HG03045 (cell line): ENCODE data around the gene BFSP2.

ENCODE experiments used
- ATAC-seq: cut with Tn5 transposase; IDR thresholded peaks from one replicate; pipeline ENCODE4 v1.9.1; 2021; ENCODE audit warnings: mild to moderate bottlenecking, moderate library complexity; ENCODE audit not compliant: unreplicated experiment

BFSP2 gene, protein sequence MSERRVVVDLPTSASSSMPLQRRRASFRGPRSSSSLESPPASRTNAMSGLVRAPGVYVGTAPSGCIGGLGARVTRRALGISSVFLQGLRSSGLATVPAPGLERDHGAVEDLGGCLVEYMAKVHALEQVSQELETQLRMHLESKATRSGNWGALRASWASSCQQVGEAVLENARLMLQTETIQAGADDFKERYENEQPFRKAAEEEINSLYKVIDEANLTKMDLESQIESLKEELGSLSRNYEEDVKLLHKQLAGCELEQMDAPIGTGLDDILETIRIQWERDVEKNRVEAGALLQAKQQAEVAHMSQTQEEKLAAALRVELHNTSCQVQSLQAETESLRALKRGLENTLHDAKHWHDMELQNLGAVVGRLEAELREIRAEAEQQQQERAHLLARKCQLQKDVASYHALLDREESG

DNA sequence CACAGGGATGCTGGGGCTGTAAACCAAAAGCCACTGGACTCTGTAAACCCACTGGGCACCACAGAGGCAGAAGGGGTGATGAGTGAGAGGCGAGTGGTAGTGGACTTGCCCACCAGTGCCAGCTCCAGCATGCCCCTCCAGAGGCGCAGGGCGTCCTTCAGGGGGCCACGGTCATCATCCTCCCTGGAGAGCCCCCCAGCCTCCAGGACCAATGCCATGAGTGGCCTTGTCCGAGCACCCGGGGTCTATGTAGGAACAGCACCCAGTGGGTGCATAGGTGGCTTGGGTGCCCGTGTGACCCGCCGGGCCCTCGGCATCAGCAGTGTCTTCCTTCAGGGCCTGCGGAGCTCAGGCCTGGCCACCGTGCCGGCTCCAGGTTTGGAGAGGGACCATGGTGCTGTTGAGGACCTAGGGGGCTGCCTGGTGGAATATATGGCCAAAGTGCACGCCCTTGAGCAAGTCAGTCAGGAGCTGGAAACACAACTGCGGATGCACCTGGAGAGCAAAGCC, at the start of gene BFSP2:
BFSP2 (plus strand) TSS at position 51 of the 510 bp plus-strand sequence; CDS start at position 79, 28 bp downstream.
- no peak for ATAC-seq

DNA sequence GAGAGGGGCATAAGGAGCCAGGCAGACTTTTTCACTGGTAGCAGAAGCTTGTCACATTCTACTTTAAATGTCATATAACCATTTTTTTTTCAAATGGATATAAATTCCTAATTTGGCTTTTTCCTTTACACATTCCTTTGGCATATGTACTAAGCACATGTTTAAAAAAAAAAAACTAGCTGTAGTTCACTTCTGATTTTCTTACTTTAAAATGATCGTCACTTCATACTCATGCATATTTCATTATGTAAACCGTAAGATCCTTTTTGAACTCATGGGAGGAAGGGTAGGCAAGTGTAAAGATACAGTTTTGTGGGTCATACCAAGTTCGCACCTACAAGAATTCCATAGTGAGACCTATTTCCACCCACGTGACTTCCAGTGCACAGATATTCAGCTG, 45.1 kb upstream of the BFSP2 start:
- no peak for ATAC-seq

DNA sequence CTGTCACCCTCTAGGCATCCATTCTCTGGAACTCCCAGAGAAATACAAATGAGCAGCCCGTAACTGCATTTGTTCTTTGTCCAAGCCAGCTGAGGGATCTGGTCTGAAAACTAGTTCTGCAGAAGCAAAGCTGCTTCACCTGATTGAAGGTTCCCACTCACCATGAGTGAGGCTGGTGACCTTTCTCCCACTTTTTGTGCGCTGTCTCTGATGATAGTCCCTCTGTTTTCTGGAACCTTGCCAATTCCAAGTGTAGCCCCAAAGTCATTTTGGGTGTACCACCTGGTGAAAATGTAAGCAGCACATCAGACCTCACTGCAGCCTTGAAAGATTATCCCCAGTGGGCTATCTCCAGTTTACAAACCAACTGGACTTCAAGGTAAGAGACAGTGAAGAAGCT, 39.4 kb upstream of the BFSP2 start:
- no peak for ATAC-seq

DNA sequence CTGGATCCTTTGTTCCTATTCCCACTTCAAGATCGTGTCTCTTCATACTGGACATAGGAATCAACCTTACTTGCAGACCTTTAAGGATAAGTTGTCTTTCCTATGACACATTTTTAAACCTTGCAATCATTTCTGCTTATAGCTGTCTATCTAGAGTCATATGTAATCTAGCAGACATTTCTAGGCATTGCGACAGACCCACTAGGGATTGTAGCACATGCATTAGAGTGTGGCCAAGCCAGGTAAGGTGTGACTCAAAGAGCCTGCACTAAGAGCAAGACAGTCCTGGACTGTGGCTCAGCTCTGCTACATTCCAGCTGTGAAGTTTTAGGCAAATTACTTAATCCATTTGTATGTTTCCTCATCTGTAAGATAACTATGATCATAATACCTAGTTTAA, 38.8 kb upstream of the BFSP2 start:
- ATAC-seq = no peak

DNA sequence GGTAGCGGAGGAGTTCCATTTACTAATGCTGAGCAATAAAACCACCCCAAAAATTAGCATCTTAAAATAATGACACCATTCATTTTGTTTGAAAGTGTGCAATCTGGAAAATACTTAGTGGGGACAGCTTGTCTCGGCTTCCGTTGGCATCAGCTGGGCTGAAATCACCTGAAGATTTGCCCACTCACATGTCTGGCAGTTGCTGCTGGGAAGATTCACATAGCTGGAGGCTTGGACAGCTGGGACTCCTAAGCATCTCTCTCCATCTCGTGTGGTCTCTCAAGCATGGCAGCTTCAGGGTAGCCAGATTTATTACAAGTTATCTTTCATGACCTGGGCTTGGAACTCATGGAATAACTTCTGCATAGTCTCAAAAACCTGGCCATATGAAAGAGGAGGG, 38.4 kb upstream of the BFSP2 start:
- ATAC-seq = no peak

DNA sequence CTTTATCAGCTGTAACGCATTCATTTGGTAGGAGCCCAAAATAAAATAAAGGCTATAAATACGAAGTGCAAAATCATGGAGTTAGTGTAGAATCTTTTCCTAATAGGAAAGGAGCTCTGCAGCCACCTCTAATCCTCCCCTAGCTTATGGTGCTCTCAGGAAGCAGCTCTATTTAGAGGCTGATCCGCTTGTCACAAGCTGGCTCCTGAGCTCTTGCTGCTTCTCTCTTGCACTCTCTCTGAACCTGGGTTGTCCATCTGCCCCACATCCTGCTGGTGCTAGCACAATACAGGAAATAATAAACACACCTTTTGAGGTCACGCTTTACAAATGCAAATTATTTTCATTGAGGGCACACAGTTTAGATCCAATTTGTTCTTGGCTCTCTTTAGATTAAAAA, 37.3 kb upstream of the BFSP2 start:
- no peak for ATAC-seq

DNA sequence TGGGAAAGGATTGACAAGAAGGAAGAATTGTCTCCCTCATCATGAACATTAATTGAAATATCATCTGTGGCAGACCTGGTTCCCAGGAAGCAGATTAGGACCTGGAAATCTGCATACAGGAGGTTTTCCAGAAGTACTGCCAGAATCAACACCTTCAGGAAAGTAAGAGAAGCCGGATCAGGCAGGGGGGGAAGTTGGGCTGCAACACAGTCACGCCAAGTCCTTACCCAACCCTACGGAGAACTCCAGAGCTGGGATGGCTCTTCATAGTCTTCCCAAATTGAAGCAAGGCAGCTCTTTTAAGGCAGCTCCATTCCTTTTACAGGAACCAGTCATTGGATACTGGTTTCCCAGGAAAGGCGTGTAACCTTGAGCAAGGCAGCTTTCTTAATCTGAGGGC, 35.2 kb upstream of the BFSP2 start:
- ATAC-seq = no peak

DNA sequence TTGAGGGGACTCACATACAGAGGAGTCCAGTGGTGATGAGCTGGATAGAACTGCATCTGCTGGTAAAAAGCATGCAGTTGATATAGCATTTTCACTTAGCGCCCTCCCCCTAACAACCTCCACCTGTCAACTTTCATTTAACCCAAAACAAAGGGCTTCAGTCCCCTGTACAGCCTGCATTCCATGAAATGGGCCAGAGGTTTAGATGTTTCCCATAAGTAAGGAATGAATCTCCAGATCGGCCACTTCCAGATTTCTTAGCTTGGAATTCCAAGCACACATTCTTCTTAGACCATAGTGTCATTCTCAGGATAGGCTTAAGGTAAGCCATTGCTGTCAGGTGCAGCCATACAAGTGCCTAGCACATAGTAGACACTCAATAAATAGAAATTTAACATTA, 32.9 kb upstream of the BFSP2 start:
- ATAC-seq = no peak

DNA sequence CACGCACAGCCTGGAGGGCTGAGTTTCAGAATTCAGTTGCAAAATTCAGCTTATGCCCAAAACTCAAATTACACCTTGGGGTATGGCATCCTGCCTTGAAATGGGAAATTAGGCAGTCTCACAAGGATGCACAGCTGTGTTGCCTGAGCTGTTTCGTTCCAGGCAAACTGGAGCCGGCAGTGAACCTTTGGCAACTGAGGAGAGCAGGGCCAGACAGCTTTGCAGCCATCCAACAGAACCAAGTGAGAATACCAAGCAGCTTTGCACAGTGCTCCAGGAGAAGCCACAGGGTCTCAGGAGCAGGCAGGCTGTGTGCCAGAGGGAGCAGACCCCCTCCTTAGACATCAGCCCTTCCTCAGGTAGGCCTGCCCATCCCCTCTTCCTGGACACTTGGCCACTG, 32.5 kb upstream of the BFSP2 start:
- ATAC-seq = no peak

DNA sequence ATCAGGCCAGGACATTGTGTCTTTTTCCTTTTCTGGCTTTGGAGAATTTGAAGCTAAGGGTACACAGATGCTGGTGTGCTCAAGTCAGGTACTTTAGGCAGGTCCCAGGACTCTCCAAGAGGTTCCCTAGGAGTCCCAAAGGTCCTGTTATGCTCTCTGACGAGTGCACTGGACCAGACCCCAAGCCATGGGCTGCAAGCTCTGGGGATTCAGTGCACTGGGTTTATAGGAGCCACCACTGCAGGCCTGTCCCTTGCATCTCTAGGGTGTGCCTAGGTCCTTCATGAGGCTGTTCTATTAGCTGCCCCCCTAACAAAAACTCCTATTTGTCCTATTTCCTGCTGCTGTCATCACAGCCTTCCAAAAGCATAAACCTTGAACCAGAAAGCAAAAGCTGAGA, 31.9 kb upstream of the BFSP2 start:
- no peak for ATAC-seq

DNA sequence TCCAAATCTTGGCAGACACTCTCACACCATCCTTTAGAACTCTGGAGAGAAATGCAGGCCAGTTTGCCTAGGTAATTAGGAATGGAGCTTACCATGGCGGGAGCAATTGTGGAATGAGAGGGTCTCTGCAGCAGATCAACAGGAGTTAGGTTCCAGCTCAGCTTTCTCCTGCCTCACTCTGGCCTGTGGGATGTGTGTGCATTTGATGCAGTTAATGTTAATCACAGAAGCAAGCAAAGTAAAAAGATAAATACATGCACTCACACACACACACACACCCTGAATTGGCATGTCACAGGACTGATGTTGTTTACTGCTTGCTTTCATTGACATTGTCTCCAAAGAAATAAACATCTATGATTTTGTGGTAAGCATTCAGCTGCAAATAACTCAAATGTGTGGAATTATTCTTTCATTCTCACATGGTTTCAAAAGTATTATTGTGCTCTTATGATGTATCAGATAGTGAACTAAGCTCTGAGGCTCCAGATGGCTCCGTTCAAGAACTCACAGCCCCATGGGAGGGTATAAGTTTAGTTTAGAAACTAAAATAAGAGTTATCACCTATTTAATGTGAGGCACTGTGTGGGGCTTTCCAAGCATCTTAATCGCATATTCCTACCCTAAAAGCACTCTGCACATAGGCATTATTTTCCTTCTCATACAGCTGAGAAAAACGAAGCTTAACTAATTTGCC, 31.3 kb upstream of the BFSP2 start:
- no peak for ATAC-seq

DNA sequence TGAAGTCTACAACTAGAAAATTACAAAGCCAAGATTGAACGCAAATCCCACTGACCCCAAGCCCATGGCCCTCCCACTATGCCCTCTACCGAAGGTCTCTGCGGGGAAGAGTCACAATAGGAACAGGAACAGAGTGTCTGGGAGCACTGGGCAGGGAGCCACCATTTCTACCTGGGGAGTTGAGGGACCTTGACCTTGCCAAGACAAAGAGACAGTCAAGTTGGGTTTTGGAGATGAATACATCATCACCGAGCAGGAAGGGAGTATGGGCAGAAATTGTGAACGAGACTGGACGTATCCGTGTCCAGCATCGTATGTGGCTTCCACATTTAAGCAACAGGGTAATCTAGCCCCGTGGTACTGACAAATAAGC, 30.8 kb upstream of the BFSP2 start:
- no peak for ATAC-seq

DNA sequence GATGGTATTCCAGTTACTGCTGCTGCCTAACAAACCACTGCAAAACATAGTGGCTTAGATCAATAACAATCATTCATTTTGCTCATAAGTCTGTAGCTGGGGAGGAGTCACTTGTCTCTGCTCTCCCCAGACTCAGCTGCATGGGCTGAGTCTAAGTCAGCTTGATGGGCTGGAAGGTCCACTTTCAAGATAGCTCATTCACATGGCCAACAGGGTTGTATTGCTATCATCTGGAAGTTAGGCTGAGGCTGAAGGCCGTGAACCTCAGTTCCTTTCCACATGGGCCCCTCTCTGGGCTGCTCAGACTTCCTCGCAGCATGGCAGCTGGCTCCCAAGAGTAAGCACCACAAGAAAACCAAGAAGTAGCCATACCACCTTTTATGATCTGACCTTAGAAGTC, 28.7 kb upstream of the BFSP2 start:
- no peak for ATAC-seq

DNA sequence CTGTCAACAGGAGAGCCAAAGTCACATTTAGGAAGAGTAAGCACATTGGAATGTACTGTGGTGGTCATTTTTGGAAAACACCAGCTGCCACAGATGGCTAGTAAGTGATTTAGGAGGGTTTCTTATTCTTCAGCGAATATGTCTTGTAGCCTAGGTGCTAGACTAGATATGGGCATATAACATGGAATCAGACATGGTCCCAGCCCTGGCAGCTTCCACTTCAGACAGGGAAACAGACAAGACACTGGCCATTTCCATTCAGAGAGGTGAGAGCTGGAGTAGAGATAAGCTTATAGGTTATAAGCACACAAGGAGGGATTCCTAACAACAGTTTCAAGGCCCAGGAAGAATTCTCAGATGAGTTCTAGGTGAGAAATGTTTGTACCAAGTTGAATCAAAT, 28.2 kb upstream of the BFSP2 start:
- no peak for ATAC-seq

DNA sequence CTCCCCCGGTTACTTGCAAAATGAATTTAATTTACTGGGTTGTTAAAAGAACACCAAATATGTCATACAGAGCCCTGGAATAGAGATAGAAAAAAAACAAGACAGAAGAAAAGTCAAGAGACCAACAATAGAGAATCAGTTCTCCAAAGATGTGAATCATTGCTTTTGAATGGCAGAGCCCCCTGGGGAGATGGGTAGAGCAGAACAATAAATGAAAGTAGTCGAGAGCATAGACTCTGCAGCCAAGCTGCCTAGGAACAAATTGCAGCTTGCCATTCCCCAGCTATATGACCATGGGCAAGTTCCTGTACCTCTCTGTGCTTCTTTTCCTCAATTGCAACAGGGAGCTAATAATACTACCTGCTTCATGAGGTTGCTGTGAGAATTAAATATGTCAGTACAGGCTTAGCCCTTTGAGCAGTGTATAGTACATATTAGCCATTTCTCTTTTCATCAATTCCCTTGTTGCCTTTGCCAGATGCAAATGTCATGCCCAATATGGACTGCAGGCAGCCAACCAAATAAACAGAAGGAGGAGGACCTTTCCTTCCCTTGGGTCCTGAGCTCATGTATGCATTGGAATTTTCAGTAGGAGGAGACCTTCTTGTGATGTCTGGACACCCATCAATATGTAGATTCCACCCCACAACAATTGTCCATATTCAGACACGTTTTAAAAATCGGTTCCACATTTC, 25.0 kb upstream of the BFSP2 start:
- no peak for ATAC-seq

DNA sequence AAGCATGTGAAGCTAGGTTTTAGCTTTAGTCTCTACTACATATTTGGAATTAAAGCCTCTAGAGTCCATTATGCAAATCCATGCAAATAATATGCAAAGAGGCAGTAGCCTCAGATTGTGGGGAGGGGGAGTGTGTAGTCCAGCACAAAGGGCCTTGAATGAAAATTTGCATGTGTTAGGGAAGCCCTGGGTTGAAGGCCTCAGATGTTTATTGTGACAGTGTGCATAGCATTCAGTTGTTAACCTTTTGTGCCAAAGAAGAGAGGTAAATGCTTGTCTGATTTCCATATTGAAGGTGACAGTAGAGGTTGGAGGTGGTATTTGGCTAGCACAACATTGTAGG, 24.5 kb upstream of the BFSP2 start:
- ATAC-seq = no peak

DNA sequence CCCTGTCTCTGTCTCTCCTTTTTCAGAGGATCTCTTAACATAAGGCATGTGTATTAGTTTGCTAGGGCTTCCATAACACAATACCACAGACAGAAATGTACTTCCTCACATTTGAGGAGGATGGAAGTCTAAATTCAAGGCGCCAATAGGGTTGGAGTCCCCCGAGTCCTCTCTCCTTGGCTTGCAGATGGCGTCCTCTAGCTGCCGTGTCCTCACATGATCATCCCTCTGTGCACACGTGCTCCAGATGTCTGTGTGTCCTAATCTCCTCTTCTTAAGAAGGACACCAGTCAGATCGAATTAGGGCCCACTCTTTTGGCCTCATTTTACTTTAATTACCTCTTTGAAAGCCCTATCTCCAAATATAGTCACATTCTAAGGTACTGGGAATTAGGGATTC, 23.0 kb upstream of the BFSP2 start:
- ATAC-seq = no peak

DNA sequence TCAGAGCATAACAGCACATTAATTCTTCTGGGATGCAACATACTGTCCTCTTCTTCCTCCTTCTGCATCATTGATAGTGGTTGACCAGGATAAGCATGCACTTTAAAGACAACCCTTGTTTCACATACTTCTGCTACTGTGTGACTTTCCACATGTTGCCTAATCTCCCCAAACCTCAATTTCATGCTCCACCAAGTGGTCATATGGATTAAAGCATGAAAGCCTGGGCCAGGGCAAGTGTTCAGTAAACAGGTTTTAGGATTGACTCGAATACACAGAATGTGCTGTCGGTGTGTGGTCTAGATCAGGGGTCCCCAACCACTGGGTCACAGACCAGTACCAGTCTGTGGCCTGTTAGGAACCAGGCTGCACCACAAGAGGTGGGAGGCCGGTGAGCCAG, 22.5 kb upstream of the BFSP2 start:
- no peak for ATAC-seq

DNA sequence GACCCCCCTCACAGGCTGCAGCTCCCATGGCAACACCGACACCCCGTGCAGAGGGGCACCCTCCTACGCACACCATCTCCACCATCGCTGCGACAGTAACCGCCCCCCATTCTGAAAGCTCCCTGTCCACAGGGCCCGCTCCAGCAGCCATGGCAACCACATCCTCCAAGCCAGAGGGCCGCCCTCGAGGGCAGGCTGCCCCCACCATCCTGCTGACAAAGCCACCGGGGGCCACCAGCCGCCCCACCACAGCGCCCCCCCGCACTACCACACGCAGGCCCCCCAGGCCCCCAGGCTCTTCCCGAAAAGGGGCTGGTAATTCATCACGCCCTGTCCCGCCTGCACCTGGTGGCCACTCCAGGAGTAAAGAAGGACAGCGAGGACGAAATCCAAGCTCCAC, 19.9 kb upstream of the BFSP2 start:
- no peak for ATAC-seq

DNA sequence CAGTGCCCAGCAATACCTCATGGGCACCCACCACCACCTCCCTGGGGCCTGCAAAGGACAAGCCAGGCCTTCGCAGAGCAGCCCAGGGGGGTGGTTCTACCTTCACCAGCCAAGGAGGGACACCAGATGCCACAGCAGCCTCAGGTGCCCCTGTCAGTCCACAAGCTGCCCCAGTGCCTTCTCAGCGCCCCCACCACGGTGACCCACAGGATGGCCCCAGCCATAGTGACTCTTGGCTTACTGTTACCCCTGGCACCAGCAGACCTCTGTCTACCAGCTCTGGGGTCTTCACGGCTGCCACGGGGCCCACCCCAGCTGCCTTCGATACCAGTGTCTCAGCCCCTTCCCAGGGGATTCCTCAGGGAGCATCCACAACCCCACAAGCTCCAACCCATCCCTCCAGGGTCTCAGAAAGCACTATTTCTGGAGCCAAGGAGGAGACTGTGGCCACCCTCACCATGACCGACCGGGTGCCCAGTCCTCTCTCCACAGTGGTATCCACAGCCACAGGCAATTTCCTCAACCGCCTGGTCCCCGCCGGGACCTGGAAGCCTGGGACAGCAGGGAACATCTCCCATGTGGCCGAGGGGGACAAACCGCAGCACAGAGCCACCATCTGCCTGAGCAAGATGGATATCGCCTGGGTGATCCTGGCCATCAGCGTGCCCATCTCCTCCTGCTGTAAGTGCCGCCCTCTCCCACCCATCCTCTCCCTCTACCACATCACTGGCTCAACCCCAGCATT, 19.2 kb upstream of the BFSP2 start:
- no peak for ATAC-seq
